ENCODE measurements around the gene TOP3A.

- TF ChIP-seq, protein P1, sequence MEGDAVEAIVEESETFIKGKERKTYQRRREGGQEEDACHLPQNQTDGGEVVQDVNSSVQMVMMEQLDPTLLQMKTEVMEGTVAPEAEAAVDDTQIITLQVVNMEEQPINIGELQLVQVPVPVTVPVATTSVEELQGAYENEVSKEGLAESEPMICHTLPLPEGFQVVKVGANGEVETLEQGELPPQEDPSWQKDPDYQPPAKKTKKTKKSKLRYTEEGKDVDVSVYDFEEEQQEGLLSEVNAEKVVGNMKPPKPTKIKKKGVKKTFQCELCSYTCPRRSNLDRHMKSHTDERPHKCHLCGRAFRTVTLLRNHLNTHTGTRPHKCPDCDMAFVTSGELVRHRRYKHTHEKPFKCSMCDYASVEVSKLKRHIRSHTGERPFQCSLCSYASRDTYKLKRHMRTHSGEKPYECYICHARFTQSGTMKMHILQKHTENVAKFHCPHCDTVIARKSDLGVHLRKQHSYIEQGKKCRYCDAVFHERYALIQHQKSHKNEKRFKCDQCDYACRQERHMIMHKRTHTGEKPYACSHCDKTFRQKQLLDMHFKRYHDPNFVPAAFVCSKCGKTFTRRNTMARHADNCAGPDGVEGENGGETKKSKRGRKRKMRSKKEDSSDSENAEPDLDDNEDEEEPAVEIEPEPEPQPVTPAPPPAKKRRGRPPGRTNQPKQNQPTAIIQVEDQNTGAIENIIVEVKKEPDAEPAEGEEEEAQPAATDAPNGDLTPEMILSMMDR (conservative IDR thresholded peaks at IDR 0.05): no peak
- TF ChIP-seq EZH2 (IDR thresholded peaks at IDR 0.05; ENCODE audit: low read depth): no peak
Observed at GRCh38 chr17:18254888-18255649, 59.7 kb downstream of the TOP3A start.

All from PC-9 (cell line).